PC-3 (cell line): Measurements from ENCODE around the gene PRKCSH. TPM values are rescaled to one million over a fixed set of nuclear protein-coding genes. Genes with fewer than 3 reads are reported as not detected.

Experiments
- ATAC-seq: fragments of 200-7000 bp; cut with Tn5 transposase; 2 replicates; pipeline ENCODE4 v1.9.1; 2020; ENCODE audit warnings: mild to moderate bottlenecking, moderate library complexity
- BruUV-seq: library from RNA; stranded (reverse); fragments of 400-500 nt; replicated peaks from 2 replicates; lab custom pipeline; 2021; lab: Mats Ljungman, UMichigan
- CTCF ChIA-PET: fragments of 300-600 bp; sonication (Branson Sonifier 250); formaldehyde crosslinking; loops from one replicate; lab custom pipeline; 2022; ENCODE audit warnings: antibody characterized with exemption; lab: Charles Lee
- POLR2A ChIA-PET: fragments of 300-600 bp; sonication (Branson Sonifier 250); formaldehyde crosslinking; loops from one replicate; lab custom pipeline; 2022; ENCODE audit warnings: antibody characterized with exemption; ENCODE audit not compliant: unreplicated experiment; lab: Charles Lee
- DNase-seq: peaks from one replicate; pipeline ENCODE4 v3.0.0-alpha.2; 2015
- H2AFZ ChIP-seq: fragments of 300-600 bp; sonication (generic); 2 replicates; pipeline ENCODE4 v1.6.0; 2016; ENCODE audit warnings: antibody characterized with exemption, low read length
- H3F3A ChIP-seq: fragments of 300-600 bp; sonication (generic); one replicate; pipeline ENCODE4 v1.6.0; 2017; ENCODE audit warnings: antibody characterized with exemption, low read length, control low read depth, mild to moderate bottlenecking; ENCODE audit not compliant: unreplicated experiment
- H3K27ac ChIP-seq: fragments of 300-600 bp; sonication (generic); 2 replicates; pipeline ENCODE4 v1.5.1; 2016; ENCODE audit warnings: mild to moderate bottlenecking, low read length
- H3K27me3 ChIP-seq: fragments of 300-600 bp; sonication (generic); 2 replicates; pipeline ENCODE4 v1.6.1; 2016; ENCODE audit warnings: low read length, mixed read lengths
- H3K36me3 ChIP-seq: fragments of 300-600 bp; sonication (generic); 2 replicates; pipeline ENCODE4 v1.6.1; 2016; ENCODE audit warnings: low read depth, mixed run types, low read length, mixed read lengths
- H3K4me1 ChIP-seq: fragments of 300-600 bp; sonication (generic); 2 replicates; pipeline ENCODE4 v1.5.1; 2016; ENCODE audit warnings: low read length; ENCODE audit not compliant: insufficient read depth
- H3K4me2 ChIP-seq: fragments of 300-600 bp; sonication (generic); 2 replicates; pipeline ENCODE4 v1.6.0; 2016; ENCODE audit warnings: low read length
- H3K4me3 ChIP-seq: fragments of 300-600 bp; sonication (generic); 2 replicates; pipeline ENCODE4 v1.5.1; 2016; ENCODE audit warnings: mild to moderate bottlenecking, low read length, mixed read lengths
- H3K79me2 ChIP-seq: fragments of 300-600 bp; sonication (generic); 2 replicates; pipeline ENCODE4 v1.6.1; 2017; ENCODE audit warnings: low read length, mixed read lengths
- H3K9ac ChIP-seq: fragments of 300-600 bp; sonication (generic); 2 replicates; pipeline ENCODE4 v1.6.0; 2016; ENCODE audit warnings: mild to moderate bottlenecking, low read length
- H3K9me2 ChIP-seq: fragments of 300-600 bp; sonication (generic); replicated peaks from 2 replicates; pipeline ENCODE4 v1.6.1; 2016; ENCODE audit warnings: mixed run types, low read length, mixed read lengths
- H3K9me3 ChIP-seq: fragments of 300-600 bp; sonication (generic); 2 replicates; pipeline ENCODE4 v1.6.1; 2016; ENCODE audit warnings: low read length, mixed read lengths
- H4K20me1 ChIP-seq: fragments of 300-600 bp; sonication (generic); 2 replicates; pipeline ENCODE4 v1.6.1; 2016; ENCODE audit warnings: low read length, mixed read lengths
- EZH2 ChIP-seq: fragments of 300-600 bp; sonication (generic); IDR thresholded peaks from one replicate; pipeline ENCODE4 v1.6.1; 2017; ENCODE audit warnings: antibody characterized with exemption, mild to moderate bottlenecking, low read length; ENCODE audit not compliant: unreplicated experiment
- EZH2phosphoT487 ChIP-seq: fragments of 300-600 bp; sonication (generic); IDR thresholded peaks from 2 replicates; pipeline ENCODE4 v1.6.1; 2018; ENCODE audit warnings: mild to moderate bottlenecking, antibody characterized with exemption, low read length, borderline replicate concordance
- intact Hi-C: fragments of 100-400 bp; cut with micrococcal nuclease; formaldehyde crosslinking; loops from 2 replicates; pipeline ENCODE4 v1.9.0; 2023
- total RNA-seq: library from RNA; depleted of rRNA; stranded (reverse); fragments of >200 nt; gene quantifications from 2 replicates; pipeline ENCODE4 v1.2.3, GENCODE V29; 2014
- TF ChIP-seq, protein P1 (sequence below): fragments of 300-600 bp; sonication (generic); conservative IDR thresholded peaks from 2 replicates; pipeline ENCODE4 v1.5.1; 2017; ENCODE audit warnings: antibody characterized with exemption, low read depth, mild to moderate bottlenecking, low read length

The PRKCSH gene
- total RNA-seq, 1 experiment from 2014 or later = 222 TPM

- TF ChIP-seq EZH2 (no peak), EZH2phosphoT487 (no peak)
- TF ChIP-seq, protein P1, sequence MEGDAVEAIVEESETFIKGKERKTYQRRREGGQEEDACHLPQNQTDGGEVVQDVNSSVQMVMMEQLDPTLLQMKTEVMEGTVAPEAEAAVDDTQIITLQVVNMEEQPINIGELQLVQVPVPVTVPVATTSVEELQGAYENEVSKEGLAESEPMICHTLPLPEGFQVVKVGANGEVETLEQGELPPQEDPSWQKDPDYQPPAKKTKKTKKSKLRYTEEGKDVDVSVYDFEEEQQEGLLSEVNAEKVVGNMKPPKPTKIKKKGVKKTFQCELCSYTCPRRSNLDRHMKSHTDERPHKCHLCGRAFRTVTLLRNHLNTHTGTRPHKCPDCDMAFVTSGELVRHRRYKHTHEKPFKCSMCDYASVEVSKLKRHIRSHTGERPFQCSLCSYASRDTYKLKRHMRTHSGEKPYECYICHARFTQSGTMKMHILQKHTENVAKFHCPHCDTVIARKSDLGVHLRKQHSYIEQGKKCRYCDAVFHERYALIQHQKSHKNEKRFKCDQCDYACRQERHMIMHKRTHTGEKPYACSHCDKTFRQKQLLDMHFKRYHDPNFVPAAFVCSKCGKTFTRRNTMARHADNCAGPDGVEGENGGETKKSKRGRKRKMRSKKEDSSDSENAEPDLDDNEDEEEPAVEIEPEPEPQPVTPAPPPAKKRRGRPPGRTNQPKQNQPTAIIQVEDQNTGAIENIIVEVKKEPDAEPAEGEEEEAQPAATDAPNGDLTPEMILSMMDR = no peak
- ChIA-PET CTCF (interaction anchor here (0.6 to 2.1 kb wide), 5 partner anchors 46 to 188 kb away, joined by 4 to 11 read pairs (median 6); partner anchors contain the start of genes ODAD3, PRKCSH and SWSAP1), POLR2A (interaction anchor here (0.6 kb wide), 1 partner anchor 174 kb away, joined by 3 read pairs; no protein-coding TSS in a partner anchor)
- TSS peak; percentile 23 for BruUV-seq
- peaks cover 14% of the 10 kb centered on the region; the same call in 1 of the 2 replicates for H3K27me3 ChIP-seq
- intact Hi-C loops = loop anchor here (1.0 to 2.0 kb wide), 2 partner anchors 103 to 187 kb away; no protein-coding TSS in a partner anchor
- peak overlapping the region; percentile 59 for H3K4me3 ChIP-seq
- H3K4me2 ChIP-seq = peak overlapping the region; percentile 78
- ATAC-seq = peak; percentile 88
- H3F3A ChIP-seq = no peaks in the 10 kb centered on the region
- H3K9me2 ChIP-seq = no peaks in the 10 kb centered on the region
- no peaks in the 10 kb centered on the region for H3K9me3 ChIP-seq
- peaks cover 7% of the 10 kb centered on the region; the same call in 1 of the 2 replicates for H3K4me1 ChIP-seq
- no peaks in the 10 kb centered on the region for H4K20me1 ChIP-seq
- H3K36me3 ChIP-seq = no peaks in the 10 kb centered on the region
- H2AFZ ChIP-seq = peak overlapping the region; percentile 79
- DNase-seq = peak; percentile 86
- H3K27ac ChIP-seq = no peak overlapping the region
- H3K9ac ChIP-seq = peak overlapping the region; percentile 28
- no peaks in the 10 kb centered on the region for H3K79me2 ChIP-seq
Observed at GRCh38 chr19:11481534-11482383, 46.3 kb downstream of the PRKCSH start.

GRCh38 chr19:11482384-11483050 is 47.1 kb downstream of the PRKCSH start:
- H3K9me3 ChIP-seq = no peaks in the 10 kb centered on the region
- H3K36me3 ChIP-seq = no peaks in the 10 kb centered on the region
- TF ChIP-seq EZH2phosphoT487 = no peak
- TF ChIP-seq, protein P1 = peak; percentile 96
- peaks cover 14% of the 10 kb centered on the region; the same call in 1 of the 2 replicates for H3K27me3 ChIP-seq
- DNase-seq = peak; percentile 88
- peaks cover 7% of the 10 kb centered on the region; the same call in 1 of the 2 replicates for H3K4me1 ChIP-seq
- H2AFZ ChIP-seq = peak overlapping the region; percentile 79
- H3K4me2 ChIP-seq = peak overlapping the region; percentile 78
- no peaks in the 10 kb centered on the region for H4K20me1 ChIP-seq
- CTCF ChIA-PET = interaction anchor here (0.6 to 2.1 kb wide), 7 partner anchors 30 to 189 kb away, joined by 3 to 11 read pairs (median 5); partner anchors contain the start of genes ODAD3, PRKCSH and SWSAP1
- H3K9me2 ChIP-seq = no peaks in the 10 kb centered on the region
- intact Hi-C loops = loop anchor here (1.0 to 2.0 kb wide), 2 partner anchors 104 to 188 kb away; no protein-coding TSS in a partner anchor
- H3K9ac ChIP-seq = peak overlapping the region; percentile 28
- BruUV-seq = no TSS peak
- POLR2A ChIA-PET = interaction anchor here (0.6 kb wide), 1 partner anchor 174 kb away, joined by 3 read pairs; no protein-coding TSS in a partner anchor
- H3K79me2 ChIP-seq = no peaks in the 10 kb centered on the region
- no peaks in the 10 kb centered on the region for H3F3A ChIP-seq
- H3K27ac ChIP-seq = no peak overlapping the region
- ATAC-seq = peak; percentile 81
- peak overlapping the region; percentile 59 for H3K4me3 ChIP-seq
